LNCAP (cell line): ENCODE measurements around the gene ALG9.

Source experiments
- CTCF ChIP-seq: fragments of 450-650 bp; IDR thresholded peaks from 2 replicates; pipeline ENCODE4 v1.5.1; 2017; ENCODE audit warnings: mild to moderate bottlenecking

Gene ALG9

GRCh38 chr11:111807076-111807475 is 64.3 kb downstream of the ALG9 start:
- TF ChIP-seq CTCF: no peak

GRCh38 chr11:111801135-111801534 is 70.2 kb downstream of the ALG9 start:
- no peak for TF ChIP-seq CTCF

- no peak for TF ChIP-seq CTCF
Observed at GRCh38 chr11:111798279-111798678, 73.1 kb downstream of the ALG9 start.

- TF ChIP-seq CTCF: no peak
Observed at GRCh38 chr11:111797145-111797581, 74.2 kb downstream of the ALG9 start.

- TF ChIP-seq CTCF: no peak
Observed at GRCh38 chr11:111796696-111797095, 74.7 kb downstream of the ALG9 start.

- no peak for TF ChIP-seq CTCF
Observed at GRCh38 chr11:111795334-111795985, 75.9 kb downstream of the ALG9 start.

- TF ChIP-seq CTCF: no peak
Observed at GRCh38 chr11:111793863-111794262, 77.5 kb downstream of the ALG9 start.

- TF ChIP-seq CTCF: no peak
Observed at GRCh38 chr11:111792955-111793500, 78.4 kb downstream of the ALG9 start.
